ENCODE results near the gene GDF2.

GDF2 gene

DNA sequence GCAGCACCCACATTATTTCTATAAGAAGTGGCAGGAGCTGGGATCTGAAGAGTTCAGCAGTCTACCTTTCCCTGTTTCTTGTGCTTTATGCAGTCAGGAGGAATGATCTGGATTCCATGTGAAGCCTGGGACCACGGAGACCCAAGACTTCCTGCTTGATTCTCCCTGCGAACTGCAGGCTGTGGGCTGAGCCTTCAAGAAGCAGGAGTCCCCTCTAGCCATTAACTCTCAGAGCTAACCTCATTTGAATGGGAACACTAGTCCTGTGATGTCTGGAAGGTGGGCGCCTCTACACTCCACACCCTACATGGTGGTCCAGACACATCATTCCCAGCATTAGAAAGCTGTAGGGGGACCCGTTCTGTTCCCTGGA is 25.0 kb downstream of the GDF2 start:
- H3F3A ChIP-seq (ENCODE audit: insufficient read depth, low read length) = no peaks in the 10 kb centered on the region
- no peak overlapping the region for H3K4me3 ChIP-seq (ENCODE audit: low read depth, low read length, poor library complexity, severe bottlenecking)
- TF ChIP-seq EZH2 (IDR thresholded peaks at IDR 0.05; ENCODE audit: borderline replicate concordance, low read length) = no peak
- TF ChIP-seq, protein P1, sequence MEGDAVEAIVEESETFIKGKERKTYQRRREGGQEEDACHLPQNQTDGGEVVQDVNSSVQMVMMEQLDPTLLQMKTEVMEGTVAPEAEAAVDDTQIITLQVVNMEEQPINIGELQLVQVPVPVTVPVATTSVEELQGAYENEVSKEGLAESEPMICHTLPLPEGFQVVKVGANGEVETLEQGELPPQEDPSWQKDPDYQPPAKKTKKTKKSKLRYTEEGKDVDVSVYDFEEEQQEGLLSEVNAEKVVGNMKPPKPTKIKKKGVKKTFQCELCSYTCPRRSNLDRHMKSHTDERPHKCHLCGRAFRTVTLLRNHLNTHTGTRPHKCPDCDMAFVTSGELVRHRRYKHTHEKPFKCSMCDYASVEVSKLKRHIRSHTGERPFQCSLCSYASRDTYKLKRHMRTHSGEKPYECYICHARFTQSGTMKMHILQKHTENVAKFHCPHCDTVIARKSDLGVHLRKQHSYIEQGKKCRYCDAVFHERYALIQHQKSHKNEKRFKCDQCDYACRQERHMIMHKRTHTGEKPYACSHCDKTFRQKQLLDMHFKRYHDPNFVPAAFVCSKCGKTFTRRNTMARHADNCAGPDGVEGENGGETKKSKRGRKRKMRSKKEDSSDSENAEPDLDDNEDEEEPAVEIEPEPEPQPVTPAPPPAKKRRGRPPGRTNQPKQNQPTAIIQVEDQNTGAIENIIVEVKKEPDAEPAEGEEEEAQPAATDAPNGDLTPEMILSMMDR (IDR thresholded peaks at IDR 0.05; ENCODE audit: low read length) = no peak
- H4K20me1 ChIP-seq (ENCODE audit: insufficient read depth, low read length) = no peaks in the 10 kb centered on the region
- H3K27ac ChIP-seq (ENCODE audit: low read depth, low read length, poor library complexity, severe bottlenecking) = no peak overlapping the region
- H2AFZ ChIP-seq (ENCODE audit: low read length) = no peak overlapping the region
- no peaks in the 10 kb centered on the region for H3K9me2 ChIP-seq (ENCODE audit: low read depth, low read length)
- no peaks in the 10 kb centered on the region for H3K4me1 ChIP-seq (ENCODE audit: insufficient read depth, low read length, severe bottlenecking)
- no peak overlapping the region for H3K4me2 ChIP-seq (ENCODE audit: low read length)
- no peak overlapping the region for H3K9ac ChIP-seq (ENCODE audit: low read length)
- no peaks in the 10 kb centered on the region for H3K79me2 ChIP-seq (ENCODE audit: insufficient read depth, low read length)
- H3K9me3 ChIP-seq (ENCODE audit: low read length) = no peaks in the 10 kb centered on the region
- H3K36me3 ChIP-seq (ENCODE audit: insufficient read depth, low read length) = no peaks in the 10 kb centered on the region
- no peaks in the 10 kb centered on the region for H3K27me3 ChIP-seq (ENCODE audit: insufficient read depth, low read length)

DNA sequence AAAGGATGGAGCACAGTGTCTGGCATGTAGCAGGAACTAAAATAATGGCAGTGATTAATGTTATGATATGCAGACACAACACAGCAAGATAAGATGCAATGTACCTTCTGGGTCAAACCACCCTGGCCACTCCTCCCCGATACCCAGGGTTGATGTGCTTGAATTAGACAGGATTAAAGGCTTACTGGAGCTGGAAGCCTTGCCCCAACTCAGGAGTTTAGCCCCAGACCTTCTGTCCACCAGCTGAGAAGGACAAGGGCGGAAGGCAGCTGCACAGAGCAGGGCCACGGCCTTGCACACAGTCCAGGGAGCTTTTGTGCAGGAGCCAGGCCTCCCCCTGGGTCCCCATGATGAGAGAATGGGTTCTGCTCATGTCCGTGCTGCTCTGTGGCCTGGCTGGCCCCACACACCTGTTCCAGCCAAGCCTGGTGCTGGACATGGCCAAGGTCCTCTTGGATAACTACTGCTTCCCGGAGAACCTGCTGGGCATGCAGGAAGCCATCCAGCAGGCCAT is 25.9 kb downstream of the GDF2 start, which contains the start of gene RBP3:
Gene RBP3 (plus strand): TSS at position 226 of the 514 bp plus-strand sequence. CDS start 122 bp downstream, at position 348.
- no peak within 1 kb of the TSS for H3K27ac ChIP-seq (ENCODE audit: low read depth, low read length, poor library complexity, severe bottlenecking)
- no peaks in the 10 kb centered on the region for H3K4me1 ChIP-seq (ENCODE audit: insufficient read depth, low read length, severe bottlenecking)
- no peak within 1 kb of the TSS for H3K4me2 ChIP-seq (ENCODE audit: low read length)
- H3K4me3 ChIP-seq (ENCODE audit: low read depth, low read length, poor library complexity, severe bottlenecking) = no peak within 1 kb of the TSS
- H3K9ac ChIP-seq (ENCODE audit: low read length) = no peak within 1 kb of the TSS
- no peaks in the 10 kb centered on the region for H3F3A ChIP-seq (ENCODE audit: insufficient read depth, low read length)
- H3K9me3 ChIP-seq (ENCODE audit: low read length) = no peaks in the 10 kb centered on the region
- no peak for TF ChIP-seq EZH2 (IDR thresholded peaks at IDR 0.05; ENCODE audit: borderline replicate concordance, low read length)
- TF ChIP-seq, protein P1 (IDR thresholded peaks at IDR 0.05; ENCODE audit: low read length) = no peak
- no peaks in the 10 kb centered on the region for H3K27me3 ChIP-seq (ENCODE audit: insufficient read depth, low read length)
- H3K9me2 ChIP-seq (ENCODE audit: low read depth, low read length) = no peaks in the 10 kb centered on the region
- H3K36me3 ChIP-seq (ENCODE audit: insufficient read depth, low read length) = no peaks in the 10 kb centered on the region
- no peaks in the 10 kb centered on the region for H3K79me2 ChIP-seq (ENCODE audit: insufficient read depth, low read length)
- no peaks in the 10 kb centered on the region for H4K20me1 ChIP-seq (ENCODE audit: insufficient read depth, low read length)
- H2AFZ ChIP-seq (ENCODE audit: low read length) = no peak within 1 kb of the TSS

DNA sequence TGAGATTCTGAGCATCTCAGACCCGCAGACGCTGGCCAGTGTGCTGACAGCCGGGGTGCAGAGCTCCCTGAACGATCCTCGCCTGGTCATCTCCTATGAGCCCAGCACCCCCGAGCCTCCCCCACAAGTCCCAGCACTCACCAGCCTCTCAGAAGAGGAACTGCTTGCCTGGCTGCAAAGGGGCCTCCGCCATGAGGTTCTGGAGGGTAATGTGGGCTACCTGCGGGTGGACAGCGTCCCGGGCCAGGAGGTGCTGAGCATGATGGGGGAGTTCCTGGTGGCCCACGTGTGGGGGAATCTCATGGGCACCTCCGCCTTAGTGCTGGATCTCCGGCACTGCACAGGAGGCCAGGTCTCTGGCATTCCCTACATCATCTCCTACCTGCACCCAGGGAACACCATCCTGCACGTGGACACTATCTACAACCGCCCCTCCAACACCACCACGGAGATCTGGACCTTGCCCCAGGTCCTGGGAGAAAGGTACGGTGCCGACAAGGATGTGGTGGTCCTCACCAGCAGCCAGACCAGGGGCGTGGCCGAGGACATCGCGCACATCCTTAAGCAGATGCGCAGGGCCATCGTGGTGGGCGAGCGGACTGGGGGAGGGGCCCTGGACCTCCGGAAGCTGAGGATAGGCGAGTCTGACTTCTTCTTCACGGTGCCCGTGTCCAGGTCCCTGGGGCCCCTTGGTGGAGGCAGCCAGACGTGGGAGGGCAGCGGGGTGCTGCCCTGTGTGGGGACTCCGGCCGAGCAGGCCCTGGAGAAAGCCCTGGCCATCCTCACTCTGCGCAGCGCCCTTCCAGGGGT is 26.6 kb downstream of the GDF2 start:
- Histone ChIP-seq H3F3A (ENCODE audit: insufficient read depth, low read length) (no peaks in the 10 kb centered on the region), H3K4me1 (ENCODE audit: insufficient read depth, low read length, severe bottlenecking) (no peaks in the 10 kb centered on the region), H3K9ac (ENCODE audit: low read length) (no peak overlapping the region), H3K9me2 (ENCODE audit: low read depth, low read length) (no peaks in the 10 kb centered on the region), H2AFZ (ENCODE audit: low read length) (no peak overlapping the region), H3K27me3 (ENCODE audit: insufficient read depth, low read length) (no peaks in the 10 kb centered on the region), H3K79me2 (ENCODE audit: insufficient read depth, low read length) (no peaks in the 10 kb centered on the region), H3K4me2 (ENCODE audit: low read length) (no peak overlapping the region), H4K20me1 (ENCODE audit: insufficient read depth, low read length) (no peaks in the 10 kb centered on the region), H3K4me3 (ENCODE audit: low read depth, low read length, poor library complexity, severe bottlenecking) (no peak overlapping the region), H3K27ac (ENCODE audit: low read depth, low read length, poor library complexity, severe bottlenecking) (no peak overlapping the region), H3K36me3 (ENCODE audit: insufficient read depth, low read length) (no peaks in the 10 kb centered on the region), H3K9me3 (ENCODE audit: low read length) (no peaks in the 10 kb centered on the region)
- TF ChIP-seq EZH2 (IDR thresholded peaks at IDR 0.05; ENCODE audit: borderline replicate concordance, low read length) = no peak
- TF ChIP-seq, protein P1 (IDR thresholded peaks at IDR 0.05; ENCODE audit: low read length) = no peak
